ENCODE results near the gene CMTM4.
"Not testable (repeated sequence)": the region's sequence is repeated elsewhere in the genome, so short reads cannot be mapped to it uniquely, and the experiment has no call there.

- TF ChIP-seq CTCF (IDR thresholded peaks at IDR 0.05; ENCODE audit: insufficient read depth, low read length, poor library complexity, severe bottlenecking); EZH2phosphoT487 (conservative IDR thresholded peaks at IDR 0.05; ENCODE audit: low read length): not testable (repeated sequence)
Observed at GRCh38 chr16:66630561-66631260, 65.8 kb downstream of the CMTM4 start.

All from SU-DHL-6 (cell line).